Psoas muscle (tissue), 8 donors: ENCODE measurements around the gene CADPS. TPM values are rescaled to one million over a fixed set of nuclear protein-coding genes. Genes with fewer than 3 reads are reported as not detected.

Experiments used
- ATAC-seq, 4 donors: fragments of 200-7000 bp; cut with Tn5 transposase; one replicate each; pipeline ENCODE4 v1.9.1; 2020; ENCODE audit warnings: moderate library complexity in 3 of 4, mild to moderate bottlenecking in 2 of 4
- DNase-seq, 2 donors: peaks; one replicate each; pipeline ENCODE4 v3.0.0-alpha.2; 2020
- H3K27ac ChIP-seq: fragments of 200-600 bp; one replicate; pipeline ENCODE4 v1.8.0; 2022
- H3K27me3 ChIP-seq, 3 donors: fragments of 200-600 bp in 1 of 3; one replicate each; pipeline versions ENCODE4 v1.6.1 to v1.8.0; 2013 to 2022; ENCODE audit warnings: low read length in 2 of 3, mild to moderate bottlenecking in 2 of 3, moderate library complexity in 1 of 3; ENCODE audit not compliant: insufficient read depth in 3 of 3
- H3K36me3 ChIP-seq, 2 donors: fragments of 200-600 bp in 1 of 2; one replicate each; pipeline versions ENCODE4 v1.6.1 to v1.8.0; 2013 to 2022; ENCODE audit warnings: low read depth in 1 of 2, mild to moderate bottlenecking in 1 of 2, moderate library complexity in 1 of 2; ENCODE audit not compliant: insufficient read depth in 1 of 2
- H3K4me1 ChIP-seq: fragments of 200-600 bp; one replicate; pipeline ENCODE4 v1.8.0; 2022
- H3K4me3 ChIP-seq: fragments of 200-600 bp; one replicate; pipeline ENCODE4 v1.8.0; 2022; ENCODE audit warnings: mild to moderate bottlenecking
- H3K9me3 ChIP-seq: fragments of 200-600 bp; one replicate; pipeline ENCODE4 v1.8.0; 2022
- CTCF ChIP-seq: fragments of 200-600 bp; IDR thresholded peaks from one replicate; pipeline ENCODE4 v1.8.0; 2022; ENCODE audit warnings: antibody characterized with exemption
- WGBS, 3 donors: extraction: QIAGEN DNeasy Blood & Tissue Kit; methylation state at CpG; one replicate each; pipeline versions ENCODE4 v1.1.6 to v1.1.7; 2013; 5-methylcytosine and 5-hydroxymethylcytosine counted together
- intact Hi-C, 2 donors: fragments of 100-400 bp; cut with DNase I; formaldehyde crosslinking; loops; one replicate each; pipeline versions ENCODE4 v1.11.0 to v1.14.2; 2022
- polyA plus RNA-seq, 3 donors: library from polyadenylated mRNA; stranded (reverse); fragments of 200-250 nt; gene quantifications; one replicate each; pipeline ENCODE4 v1.2.3, GENCODE V29; 2013
- total RNA-seq, 4 donors: library from RNA; stranded (reverse); fragmentation: NEBNext Ultra II Directional in 2 of 4; extraction: Animal tissue kit (Norgen Biotek cat#: 25700) in 2 of 4; gene quantifications; one replicate each; pipeline versions ENCODE4 v1.2.1 to v1.2.4, GENCODE V29; 2021 to 2023
- donor health status: healthy with polysubstance abuse.
- donor health status: DM: no; HTN: no; CAD: no; lungs with moderate emphysema.
- donor health status: Bipolar disorder and iron deficiency.
- donor health status: healthy.
- donor health status: DM: yes; HTN: yes; CAD: no.
- donor health status: DM: no; HTN: no; CAD: no.
- donor health status: DM: no; HTN: no; CAD: no.
- donor health status: DM: yes; HTN: yes; CAD: no.

Gene CADPS
- total and polyA plus RNA-seq, 7 donors, result 0.01 to 0.07 (median 0.04) TPM; not detected in 4

GRCh38 chr3:62531493-62531892 lies 343.7 kb downstream of the CADPS start:
- no peak for TF ChIP-seq CTCF
- H3K4me1 ChIP-seq, result no peaks in the 10 kb centered on the region
- intact Hi-C loops, result no loop called here
- 27 to 41% (median 36%) methylated on average over 2 of the region's 2 CpGs for WGBS, 3 donors
- ATAC-seq (no peak), DNase-seq (no peak)
- no peak overlapping the region for H3K4me3 ChIP-seq
- H3K9me3 ChIP-seq, result no peaks in the 10 kb centered on the region
- no peaks in the 10 kb centered on the region for H3K27me3 ChIP-seq
- H3K36me3 ChIP-seq, result no peaks in the 10 kb centered on the region
- no peak overlapping the region for H3K27ac ChIP-seq

GRCh38 chr3:62529230-62529629 lies 346.0 kb downstream of the CADPS start:
- WGBS, 3 donors, result 25 to 28% (median 25%) methylated on average over 4 of the region's 4 CpGs
- H3K27me3 ChIP-seq, result peaks cover 0 to 4% (median 0%) of the 10 kb centered on the region in 3 donors
- DNase-seq, result no peak
- no peaks in the 10 kb centered on the region for H3K4me1 ChIP-seq
- H3K4me3 ChIP-seq, result no peak overlapping the region
- no peaks in the 10 kb centered on the region for H3K36me3 ChIP-seq
- intact Hi-C loops, result no loop called here
- no peak overlapping the region for H3K27ac ChIP-seq
- TF ChIP-seq CTCF, result no peak
- no peak for ATAC-seq
- no peaks in the 10 kb centered on the region for H3K9me3 ChIP-seq

- Histone ChIP-seq H3K4me1 (no peaks in the 10 kb centered on the region), H3K27ac (no peak overlapping the region), H3K4me3 (no peak overlapping the region), H3K9me3 (no peaks in the 10 kb centered on the region), H3K36me3 (no peaks in the 10 kb centered on the region), H3K27me3 (peaks cover 0 to 4% (median 0%) of the 10 kb centered on the region in 3 donors)
- TF ChIP-seq CTCF, result no peak
- intact Hi-C loops, result no loop called here
- 62 to 67% (median 64%) methylated on average over 4 of the region's 4 CpGs for WGBS, 3 donors
- ATAC-seq (no peak), DNase-seq (no peak)
Measured at GRCh38 chr3:62527474-62527873, 347.7 kb downstream of the CADPS start.

GRCh38 chr3:62525281-62525680 lies 349.9 kb downstream of the CADPS start:
- TF ChIP-seq CTCF, result no peak
- intact Hi-C loops, result no loop called here
- no peaks in the 10 kb centered on the region for H3K4me1 ChIP-seq
- H3K36me3 ChIP-seq, result no peaks in the 10 kb centered on the region
- no peak overlapping the region for H3K4me3 ChIP-seq
- DNase-seq, result no peak
- H3K27me3 ChIP-seq, result peaks cover 0 to 4% (median 4%) of the 10 kb centered on the region in 3 donors
- no peaks in the 10 kb centered on the region for H3K9me3 ChIP-seq
- no peak overlapping the region for H3K27ac ChIP-seq
- WGBS, 3 donors, result 43 to 49% (median 45%) methylated on average over 3 of the region's 3 CpGs
- no peak for ATAC-seq

GRCh38 chr3:62523672-62524071 lies 351.5 kb downstream of the CADPS start:
- Histone ChIP-seq H3K4me1 (no peaks in the 10 kb centered on the region), H3K27me3 (peaks cover 0 to 4% (median 4%) of the 10 kb centered on the region in 3 donors), H3K4me3 (no peak overlapping the region), H3K27ac (no peak overlapping the region), H3K9me3 (no peaks in the 10 kb centered on the region), H3K36me3 (no peaks in the 10 kb centered on the region)
- intact Hi-C loops, result no loop called here
- TF ChIP-seq CTCF, result no peak
- 45 to 55% (median 53%) methylated on average over 4 of the region's 4 CpGs for WGBS, 3 donors
- ATAC-seq (no peak), DNase-seq (no peak)
